Stomach (tissue), 9 donors: ENCODE data around the gene HTRA2. TPM values are rescaled to one million over a fixed set of nuclear protein-coding genes. Genes with fewer than 3 reads are reported as not detected.

Experiments used
- DNase-seq, 2 donors: peaks; one replicate each; pipeline versions ENCODE4 v3.0.0 to v3.0.0-alpha.2; 2013 to 2019
- H3K27ac ChIP-seq, 5 donors: fragments of 200-600 bp in 4 of 5; sonication (generic) in 4 of 5; one replicate each; pipeline ENCODE4 v1.5.1; 2013 to 2019; ENCODE audit warnings: mild to moderate bottlenecking in 1 of 5, moderate library complexity in 1 of 5
- H3K27me3 ChIP-seq, 3 donors: fragments of 200-600 bp; sonication (generic); one replicate each; pipeline ENCODE4 v1.5.1; 2017 to 2019; ENCODE audit warnings: mixed run types in 1 of 3
- H3K36me3 ChIP-seq, 4 donors: fragments of 200-600 bp; sonication (generic); 1 replicate in 3 of 4; 2 replicates in 1 of 4; pipeline ENCODE4 v1.5.1; 2016 to 2019
- H3K4me1 ChIP-seq, 4 donors: fragments of 200-600 bp; sonication (generic); one replicate each; pipeline ENCODE4 v1.5.1; 2016 to 2019
- H3K4me3 ChIP-seq, 4 donors: fragments of 200-600 bp; sonication (generic) in 3 of 4; one replicate each; pipeline ENCODE4 v1.5.1; 2016 to 2019; ENCODE audit warnings: mild to moderate bottlenecking in 1 of 4
- H3K9me3 ChIP-seq, 4 donors: fragments of 200-600 bp; sonication (generic); one replicate each; pipeline ENCODE4 v1.5.1; 2016 to 2019
- CTCF ChIP-seq, 7 experiments: fragments of 450-650 bp in 4 of 7; fragments of 200-600 bp in 3 of 7; sonication (generic) in 3 of 7; IDR thresholded peaks; one replicate each; pipeline ENCODE4 v1.5.1; 2016 to 2019; ENCODE audit warnings: antibody characterized with exemption in 7 of 7, control low read depth in 2 of 7, mild to moderate bottlenecking in 1 of 7
- EP300 ChIP-seq: sonication (generic); formaldehyde crosslinking; IDR thresholded peaks from one replicate; pipeline ENCODE4 v1.6.1; 2017; ENCODE audit warnings: antibody characterized with exemption
- POLR2A ChIP-seq, 4 donors: fragments of 450-650 bp; IDR thresholded peaks; one replicate each; pipeline ENCODE4 v1.6.1; 2016; ENCODE audit warnings: antibody characterized with exemption in 4 of 4, control low read depth in 2 of 4, mild to moderate bottlenecking in 1 of 4, moderate library complexity in 1 of 4
- POLR2AphosphoS5 ChIP-seq, 3 donors: sonication (generic); formaldehyde crosslinking; IDR thresholded peaks; one replicate each; pipeline ENCODE4 v1.6.1; 2016; ENCODE audit warnings: antibody characterized with exemption in 3 of 3
- WGBS, 5 donors: extraction: QIAGEN DNeasy Blood & Tissue Kit in 3 of 5; methylation state at CpG; one replicate each; pipeline versions ENCODE4 v1.1.5 to v1.1.7; 2013 to 2018; 5-methylcytosine and 5-hydroxymethylcytosine counted together
- intact Hi-C: fragments of 100-400 bp; cut with DNase I; formaldehyde crosslinking; loops from one replicate; pipeline ENCODE4 v1.15.1; 2023; ENCODE audit warnings: low total_unique reads
- polyA plus RNA-seq, 3 donors: library from polyadenylated mRNA; stranded (reverse); fragments of 200-250 nt; gene quantifications; one replicate each; pipeline ENCODE4 v1.2.3, GENCODE V29; 2013
- total RNA-seq, 5 donors: library from RNA; depleted of rRNA; stranded (reverse); fragments of >200 nt; gene quantifications; one replicate each; pipeline versions ENCODE4 v1.1.0 to v1.2.3, GENCODE V29; 2014 to 2016
- donor health status: healthy with polysubstance abuse.
- donor health status: Bipolar disorder and iron deficiency.
- donor health status: healthy.

Gene HTRA2
- total and polyA plus RNA-seq, 8 donors = 7.6 to 60.0 (median 25.0) TPM

DNA sequence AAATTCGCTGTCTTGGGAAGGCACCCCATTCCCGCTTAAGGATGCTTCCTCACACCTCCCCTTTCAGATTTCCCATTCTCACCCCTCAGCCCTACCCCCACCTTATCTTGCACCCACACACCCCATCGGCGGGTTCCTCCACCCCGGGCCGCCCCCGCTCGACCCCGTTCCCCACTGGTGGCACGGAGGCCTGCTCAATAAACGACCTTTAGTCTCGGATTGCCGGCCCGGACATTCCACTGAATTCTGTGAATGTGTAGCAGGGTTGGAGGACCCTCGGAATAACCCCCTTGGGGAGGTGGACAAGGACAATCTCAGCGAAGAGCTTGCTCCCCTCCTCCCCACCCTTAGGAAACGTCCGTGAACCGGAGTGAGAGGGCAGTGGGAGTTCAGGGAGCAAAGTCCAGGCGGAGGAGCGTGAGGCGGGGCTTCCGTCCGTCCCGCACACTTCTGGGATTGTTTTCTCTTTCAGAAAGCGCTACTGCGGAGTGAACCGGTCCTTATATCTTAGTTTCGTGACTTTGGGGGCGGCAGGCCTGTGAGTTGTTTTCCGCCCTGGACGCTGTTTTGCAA lies 27.5 kb upstream of the HTRA2 start:
- H3K27ac ChIP-seq = peak overlapping the region; percentile 85 to 95 (median 93)
- H3K36me3 ChIP-seq = peaks cover 6 to 22% (median 17%) of the 10 kb centered on the region in 4 donors
- 15 to 26% (median 17%) methylated on average over 32 of the region's 32 CpGs for WGBS, 5 donors
- no peaks in the 10 kb centered on the region for H3K9me3 ChIP-seq
- peaks cover 0 to 70% (median 30%) of the 10 kb centered on the region in 3 donors for H3K27me3 ChIP-seq
- TF ChIP-seq CTCF (IDR thresholded peaks at IDR 0.05) (no peak), EP300 (no peak), POLR2AphosphoS5 (IDR thresholded peaks at IDR 0.05) (peak in 2 of 3 donors; percentile 61 to 72)
- DNase-seq = peak; percentile 68 to 85
- peak overlapping the region; percentile 47 to 67 (median 52) for H3K4me3 ChIP-seq
- peaks cover 71 to 86% (median 85%) of the 10 kb centered on the region in 4 donors for H3K4me1 ChIP-seq
- intact Hi-C loops = no loop called here

GRCh38 chr2:74502720-74503505 lies 26.8 kb upstream of the HTRA2 start:
- Histone ChIP-seq H3K4me1 (peaks cover 67 to 81% (median 80%) of the 10 kb centered on the region in 4 donors), H3K4me3 (peak overlapping the region; percentile 47 to 67 (median 52)), H3K27me3 (peaks cover 0 to 63% (median 23%) of the 10 kb centered on the region in 3 donors), H3K9me3 (no peaks in the 10 kb centered on the region), H3K27ac (peak overlapping the region; percentile 85 to 95 (median 93)), H3K36me3 (peaks cover 6 to 22% (median 17%) of the 10 kb centered on the region in 4 donors)
- 1 to 9% (median 1%) methylated on average over 35 to 67 of the region's 67 CpGs for WGBS, 5 donors
- DNase-seq = peak; percentile 87 to 94
- TF ChIP-seq POLR2AphosphoS5 (IDR thresholded peaks at IDR 0.05) = peak; percentile 39 to 86 (median 82)
- TF ChIP-seq EP300 = no peak
- peak in 1 of 4 donors; percentile 49 for TF ChIP-seq POLR2A (IDR thresholded peaks at IDR 0.05)
- peak in 1 of 7 experiments; percentile 20 for TF ChIP-seq CTCF (IDR thresholded peaks at IDR 0.05)
- intact Hi-C loops = no loop called here

GRCh38 chr2:74503506-74504475 lies 25.9 kb upstream of the HTRA2 start:
- Histone ChIP-seq H3K4me1 (peaks cover 63 to 79% (median 79%) of the 10 kb centered on the region in 4 donors), H3K36me3 (peaks cover 6 to 22% (median 17%) of the 10 kb centered on the region in 4 donors), H3K27me3 (peaks cover 0 to 61% (median 15%) of the 10 kb centered on the region in 3 donors), H3K4me3 (peak overlapping the region; percentile 47 to 67 (median 52)), H3K9me3 (no peaks in the 10 kb centered on the region), H3K27ac (peak overlapping the region; percentile 85 to 95 (median 93))
- no peak for TF ChIP-seq POLR2A (IDR thresholded peaks at IDR 0.05)
- TF ChIP-seq CTCF (IDR thresholded peaks at IDR 0.05) = no peak
- TF ChIP-seq POLR2AphosphoS5 (IDR thresholded peaks at IDR 0.05) = no peak
- TF ChIP-seq EP300 = no peak
- peak; percentile 33 to 38 for DNase-seq
- 23 to 37% (median 35%) methylated on average over 35 to 45 of the region's 45 CpGs for WGBS, 5 donors
- intact Hi-C loops = no loop called here
